MM.1S (cell line): ENCODE results near the gene VAV3.

Source experiments
- DNase-seq: peaks from one replicate; pipeline ENCODE4 v3.0.0-alpha.2; 2015
- H2AFZ ChIP-seq: fragments of 300-600 bp; sonication (generic); 2 replicates; pipeline ENCODE4 v1.6.0; 2016; ENCODE audit warnings: antibody characterized with exemption, low read length
- H3F3A ChIP-seq: fragments of 300-600 bp; sonication (generic); 2 replicates; pipeline ENCODE4 v1.6.1; 2016; ENCODE audit warnings: mild to moderate bottlenecking, antibody characterized with exemption, low read length, moderate library complexity, mixed read lengths; ENCODE audit not compliant: insufficient read depth
- H3K27ac ChIP-seq: fragments of 300-600 bp; sonication (generic); 2 replicates; pipeline ENCODE4 v1.5.1; 2016; ENCODE audit warnings: mild to moderate bottlenecking, low read length
- H3K27me3 ChIP-seq: fragments of 300-600 bp; sonication (generic); replicated peaks from 2 replicates; pipeline ENCODE4 v1.6.0; 2016; ENCODE audit warnings: low read length; ENCODE audit not compliant: insufficient read depth
- H3K36me3 ChIP-seq: fragments of 300-600 bp; sonication (generic); replicated peaks from 2 replicates; pipeline ENCODE4 v1.6.1; 2016; ENCODE audit warnings: mild to moderate bottlenecking, low read length, mixed read lengths; ENCODE audit not compliant: insufficient read depth
- H3K4me1 ChIP-seq: fragments of 300-600 bp; sonication (generic); 2 replicates; pipeline ENCODE4 v1.6.1; 2016; ENCODE audit warnings: low read length, mixed read lengths
- H3K4me2 ChIP-seq: fragments of 300-600 bp; sonication (generic); 2 replicates; pipeline ENCODE4 v1.6.0; 2016; ENCODE audit warnings: low read depth, low read length
- H3K4me3 ChIP-seq: fragments of 300-600 bp; sonication (generic); 2 replicates; pipeline ENCODE4 v1.5.1; 2016; ENCODE audit warnings: low read length, mixed read lengths
- H3K79me2 ChIP-seq: fragments of 300-600 bp; sonication (generic); 2 replicates; pipeline ENCODE4 v1.6.1; 2016; ENCODE audit warnings: mixed run types, low read length, mixed read lengths
- H3K9ac ChIP-seq: fragments of 300-600 bp; sonication (generic); 2 replicates; pipeline ENCODE4 v1.6.1; 2016; ENCODE audit warnings: low read length, mixed read lengths
- H3K9me2 ChIP-seq: fragments of 300-600 bp; sonication (generic); replicated peaks from 2 replicates; pipeline ENCODE4 v1.6.1; 2016; ENCODE audit warnings: mild to moderate bottlenecking, low read length, mixed read lengths; ENCODE audit not compliant: insufficient read depth
- H3K9me3 ChIP-seq: fragments of 300-600 bp; sonication (generic); replicated peaks from 2 replicates; pipeline ENCODE4 v1.6.1; 2016; ENCODE audit warnings: mild to moderate bottlenecking, low read length, mixed read lengths; ENCODE audit not compliant: insufficient read depth
- H4K20me1 ChIP-seq: fragments of 300-600 bp; sonication (generic); 2 replicates; pipeline ENCODE4 v1.6.1; 2016; ENCODE audit warnings: mild to moderate bottlenecking, low read length, moderate library complexity, mixed read lengths; ENCODE audit not compliant: insufficient read depth
- CTCF ChIP-seq: fragments of 300-600 bp; sonication (generic); IDR thresholded peaks from 2 replicates; pipeline ENCODE4 v1.5.1; 2016; ENCODE audit warnings: antibody characterized with exemption, low read length, mixed read lengths
- EZH2 ChIP-seq: fragments of 300-600 bp; sonication (generic); optimal IDR thresholded peaks from 2 replicates; pipeline ENCODE3; 2017; ENCODE audit warnings: low read depth, mild to moderate bottlenecking, antibody characterized with exemption, low read length, mixed read lengths
- EZH2phosphoT487 ChIP-seq: fragments of 300-600 bp; sonication (generic); IDR thresholded peaks from 2 replicates; pipeline ENCODE4 v1.6.1; 2018; ENCODE audit warnings: antibody characterized with exemption, low read length

The VAV3 gene

DNA sequence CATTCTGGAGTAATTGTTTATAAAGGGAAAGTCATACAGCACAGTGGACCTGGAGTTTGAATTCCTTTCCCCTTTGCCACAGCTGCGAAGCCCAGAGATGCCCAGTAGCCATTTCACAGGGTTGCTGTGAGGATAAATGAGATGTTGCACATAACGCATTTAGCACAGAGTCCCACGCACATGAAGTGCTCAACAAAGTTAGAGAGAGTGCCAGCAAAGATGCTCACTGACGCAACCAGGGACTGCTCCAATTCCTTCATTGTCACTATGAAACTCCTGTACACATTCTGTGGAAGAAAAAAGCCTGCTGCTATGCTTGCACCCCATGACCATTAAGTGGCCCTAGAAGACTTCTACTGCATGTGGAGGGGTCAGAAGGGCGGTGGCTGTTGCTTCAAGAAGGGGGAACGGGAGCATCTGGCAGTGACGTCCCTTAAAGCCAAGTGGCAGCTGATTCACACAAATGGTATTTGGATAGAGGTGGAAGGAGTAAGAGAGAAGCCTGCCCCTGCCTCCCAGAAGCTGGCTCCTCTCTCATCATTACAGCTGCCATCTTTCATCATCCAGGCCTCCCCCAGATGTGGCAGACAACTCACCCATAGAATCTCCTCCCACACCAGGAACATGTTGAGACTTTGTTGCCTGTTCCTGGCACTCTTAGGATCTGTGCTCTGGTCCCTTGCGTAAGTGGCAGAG is 26.5 kb upstream of the VAV3 start:
- H3K9me2 ChIP-seq = no peaks in the 10 kb centered on the region

DNA sequence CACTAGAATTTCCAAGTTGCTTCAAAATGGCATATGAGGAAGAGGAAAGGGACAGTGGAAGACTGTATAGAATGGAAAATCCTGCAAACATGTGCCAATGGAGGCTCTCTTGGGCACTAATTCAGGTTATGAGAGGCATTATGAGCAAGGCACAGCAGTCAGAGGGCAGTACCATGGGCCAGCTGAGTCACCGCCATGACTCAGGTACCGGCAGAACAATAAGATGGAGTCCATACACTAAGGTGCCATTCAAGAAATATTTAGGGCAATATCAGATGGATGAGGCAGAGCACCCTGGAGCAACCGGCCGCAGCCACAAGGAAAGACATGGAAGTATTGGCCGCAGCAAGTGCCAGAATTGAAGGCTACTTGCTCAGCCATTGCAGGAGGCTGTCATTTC is 25.6 kb upstream of the VAV3 start:
- Histone ChIP-seq H3K9ac (no peak overlapping the region), H3K9me3 (no peaks in the 10 kb centered on the region)
- TF ChIP-seq EZH2 (no peak), EZH2phosphoT487 (no peak), CTCF (no peak)

More for the DNA sequence above, 26.5 kb upstream of the VAV3 start:
- H3K4me1 ChIP-seq = no peaks in the 10 kb centered on the region
- H3K4me3 ChIP-seq = no peak overlapping the region
- H2AFZ ChIP-seq = no peak overlapping the region
- no peaks in the 10 kb centered on the region for H4K20me1 ChIP-seq
- no peaks in the 10 kb centered on the region for H3K9me3 ChIP-seq
- TF ChIP-seq EZH2phosphoT487 (no peak), EZH2 (no peak), CTCF (no peak)
- no peaks in the 10 kb centered on the region for H3K79me2 ChIP-seq
- no peaks in the 10 kb centered on the region for H3K27me3 ChIP-seq
- H3F3A ChIP-seq = no peaks in the 10 kb centered on the region
- DNase-seq = no peak
- no peak overlapping the region for H3K9ac ChIP-seq
- no peaks in the 10 kb centered on the region for H3K36me3 ChIP-seq
- H3K27ac ChIP-seq = no peak overlapping the region
- no peak overlapping the region for H3K4me2 ChIP-seq

DNA sequence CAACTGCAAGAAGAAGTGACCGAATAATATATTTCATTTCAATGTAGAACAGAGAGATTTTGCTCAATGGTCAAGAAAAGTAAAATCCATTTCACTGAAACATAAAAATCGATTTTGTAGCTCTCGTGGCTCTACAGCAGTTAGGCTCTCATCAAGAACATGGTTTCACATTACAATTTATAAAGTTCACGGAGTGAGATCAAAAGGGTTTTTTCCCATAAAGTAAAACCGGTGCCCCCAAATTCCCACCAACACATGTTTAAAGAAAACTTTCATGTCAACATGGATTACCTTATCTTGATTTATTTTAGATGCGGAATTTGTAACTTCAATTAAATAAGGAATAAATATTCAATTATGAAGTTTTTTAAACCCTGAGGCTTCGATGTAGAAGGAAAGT is 16.3 kb upstream of the VAV3 start:
- no peaks in the 10 kb centered on the region for H4K20me1 ChIP-seq

More for the DNA sequence above, 25.6 kb upstream of the VAV3 start:
- H3K4me3 ChIP-seq = no peak overlapping the region
- no peak overlapping the region for H3K27ac ChIP-seq
- no peaks in the 10 kb centered on the region for H3K36me3 ChIP-seq
- no peaks in the 10 kb centered on the region for H3K9me2 ChIP-seq
- no peak overlapping the region for H3K4me2 ChIP-seq
- H2AFZ ChIP-seq = no peak overlapping the region
- no peaks in the 10 kb centered on the region for H3K4me1 ChIP-seq
- H3K79me2 ChIP-seq = no peaks in the 10 kb centered on the region
- no peaks in the 10 kb centered on the region for H3F3A ChIP-seq
- no peaks in the 10 kb centered on the region for H3K27me3 ChIP-seq
- no peak for DNase-seq
- no peaks in the 10 kb centered on the region for H4K20me1 ChIP-seq

More for the DNA sequence above, 16.3 kb upstream of the VAV3 start:
- Histone ChIP-seq H3K9ac (no peak overlapping the region), H3K79me2 (no peaks in the 10 kb centered on the region), H3K27me3 (no peaks in the 10 kb centered on the region), H3K27ac (no peak overlapping the region), H3K9me2 (no peaks in the 10 kb centered on the region), H3K9me3 (no peaks in the 10 kb centered on the region), H3K4me1 (no peaks in the 10 kb centered on the region), H3K36me3 (no peaks in the 10 kb centered on the region), H3F3A (no peaks in the 10 kb centered on the region), H3K4me2 (no peak overlapping the region), H3K4me3 (no peak overlapping the region), H2AFZ (no peak overlapping the region)
- TF ChIP-seq CTCF = no peak
- no peak for TF ChIP-seq EZH2phosphoT487
- no peak for TF ChIP-seq EZH2
- no peak for DNase-seq
